HG03097 (cell line): ENCODE results near the gene HPX.

Experiments used
- ATAC-seq: cut with Tn5 transposase; IDR thresholded peaks from one replicate; pipeline ENCODE4 v1.9.1; 2021; ENCODE audit not compliant: unreplicated experiment, low FRiP score

HPX gene

GRCh38 chr11:6440906-6441358, at the start of gene HPX:
HPX (minus strand) TSS chr11:6440987; CDS start chr11:6440963, 24 bp downstream.
- ATAC-seq = no peak

GRCh38 chr11:6489306-6489705, 48.5 kb upstream of the HPX start:
- ATAC-seq = no peak

GRCh38 chr11:6488821-6489220, 48.0 kb upstream of the HPX start:
- no peak for ATAC-seq

- no peak for ATAC-seq
Measured at GRCh38 chr11:6488342-6488741, 47.6 kb upstream of the HPX start.

- no peak for ATAC-seq
Measured at GRCh38 chr11:6486938-6487337, 46.2 kb upstream of the HPX start.

- no peak for ATAC-seq
Measured at GRCh38 chr11:6486256-6486655, 45.5 kb upstream of the HPX start.

- no peak for ATAC-seq
Measured at GRCh38 chr11:6485661-6486060, 44.9 kb upstream of the HPX start.

- ATAC-seq = no peak
Measured at GRCh38 chr11:6483015-6483414, 42.2 kb upstream of the HPX start.

- ATAC-seq = no peak
Measured at GRCh38 chr11:6482441-6482840, 41.7 kb upstream of the HPX start.

GRCh38 chr11:6481924-6482275, 41.1 kb upstream of the HPX start:
- no peak for ATAC-seq

- ATAC-seq = peak; percentile 99
Measured at GRCh38 chr11:6481012-6481923, 40.5 kb upstream of the HPX start, which contains the start of the genes ARFIP2 and TIMM10B. ARFIP2 (minus strand) TSS chr11:6481331; CDS start chr11:6480421, 910 bp downstream. TIMM10B (plus strand) TSS chr11:6481501; CDS start chr11:6481517, 16 bp downstream.

- no peak for ATAC-seq
Measured at GRCh38 chr11:6480299-6480914, 39.6 kb upstream of the HPX start.

- no peak for ATAC-seq
Measured at GRCh38 chr11:6476571-6476970, 35.8 kb upstream of the HPX start.

- ATAC-seq = no peak
Measured at GRCh38 chr11:6475936-6476335, 35.1 kb upstream of the HPX start.

- ATAC-seq = no peak
Measured at GRCh38 chr11:6474806-6475500, 34.2 kb upstream of the HPX start.

GRCh38 chr11:6474413-6474792, 33.6 kb upstream of the HPX start:
- ATAC-seq = no peak

GRCh38 chr11:6473451-6474412, 32.9 kb upstream of the HPX start, which contains the start of gene TRIM3:
TRIM3 (minus strand) TSS chr11:6473941; CDS start chr11:6465695, 8,246 bp downstream.
- ATAC-seq = peak; percentile 57

GRCh38 chr11:6472934-6473333, 32.1 kb upstream of the HPX start:
- ATAC-seq = no peak

- no peak for ATAC-seq
Measured at GRCh38 chr11:6469599-6469998, 28.8 kb upstream of the HPX start.
